Measurements from ENCODE around the gene MVD.
"Not testable (repeated sequence)": the region's sequence is repeated elsewhere in the genome, so short reads cannot be mapped to it uniquely, and the experiment has no call there.

The MVD gene

GRCh38 chr16:88680554-88681083, 17.7 kb upstream of the MVD start:
- peaks cover 13% of the 10 kb centered on the region for H3K4me1 ChIP-seq (ENCODE audit: control insufficient read depth, insufficient read depth, low read length)
- H3K36me3 ChIP-seq (ENCODE audit: control insufficient read depth, insufficient read depth, low read length), result 0 out of 2 replicates have a peak, but pooled peaks cover 2% of the 10 kb centered on the region
- peaks cover 22% of the 10 kb centered on the region for H3K27me3 ChIP-seq (ENCODE audit: control insufficient read depth, insufficient read depth, low read length)
- H3K4me3 ChIP-seq (ENCODE audit: low read depth, low read length), result no peak overlapping the region
- H3K9me3 ChIP-seq (ENCODE audit: control insufficient read depth, insufficient read depth, low read depth, low read length), result no peaks in the 10 kb centered on the region
- no peak overlapping the region for H3K9ac ChIP-seq (ENCODE audit: low read length)
- H3K27ac ChIP-seq (ENCODE audit: low read depth, low read length), result no peak overlapping the region

GRCh38 chr16:88678224-88678979, 15.5 kb upstream of the MVD start:
- Histone ChIP-seq H3K27me3 (ENCODE audit: control insufficient read depth, insufficient read depth, low read length) (peaks cover under 1% of the 10 kb centered on the region; the same call in 1 of the 2 replicates), H3K9ac (ENCODE audit: low read length) (no peak overlapping the region), H3K4me3 (ENCODE audit: low read depth, low read length) (no peak overlapping the region), H3K27ac (ENCODE audit: low read depth, low read length) (no peak overlapping the region), H3K36me3 (ENCODE audit: control insufficient read depth, insufficient read depth, low read length) (peaks cover 11% of the 10 kb centered on the region; the same call in 1 of the 2 replicates), H3K4me1 (ENCODE audit: control insufficient read depth, insufficient read depth, low read length) (peaks cover 5% of the 10 kb centered on the region; the same call in 1 of the 2 replicates), H3K9me3 (ENCODE audit: control insufficient read depth, insufficient read depth, low read depth, low read length) (no peaks in the 10 kb centered on the region)

DNA sequence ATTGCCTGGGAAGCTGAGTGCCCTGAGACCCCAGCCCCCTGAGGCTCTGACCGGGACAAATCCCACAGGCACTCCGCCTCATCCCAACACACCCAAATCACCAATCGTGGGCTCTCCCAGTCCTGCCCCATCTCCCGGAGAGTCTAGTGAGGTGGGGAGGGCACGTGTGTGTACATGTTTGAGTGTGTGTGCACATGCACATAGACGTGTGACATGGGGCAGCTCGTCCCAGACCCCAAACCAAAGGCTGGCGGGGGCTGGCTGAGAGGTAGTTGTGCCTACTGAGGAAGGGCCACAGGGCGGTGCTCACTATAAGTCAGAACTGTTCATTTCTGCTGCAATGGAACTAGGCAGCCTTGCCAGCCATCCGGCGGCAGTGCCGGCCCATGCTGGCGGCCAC, 14.8 kb upstream of the MVD start:
- H3K9ac ChIP-seq (ENCODE audit: low read length), result no peak overlapping the region
- H3K9me3 ChIP-seq (ENCODE audit: control insufficient read depth, insufficient read depth, low read depth, low read length), result no peaks in the 10 kb centered on the region
- peaks cover 11% of the 10 kb centered on the region; the same call in 1 of the 2 replicates for H3K36me3 ChIP-seq (ENCODE audit: control insufficient read depth, insufficient read depth, low read length)
- no peak overlapping the region for H3K4me3 ChIP-seq (ENCODE audit: low read depth, low read length)
- no peaks in the 10 kb centered on the region; the same call in 1 of the 2 replicates for H3K27me3 ChIP-seq (ENCODE audit: control insufficient read depth, insufficient read depth, low read length)
- H3K27ac ChIP-seq (ENCODE audit: low read depth, low read length), result no peak overlapping the region
- peaks cover 5% of the 10 kb centered on the region; the same call in 1 of the 2 replicates for H3K4me1 ChIP-seq (ENCODE audit: control insufficient read depth, insufficient read depth, low read length)

DNA sequence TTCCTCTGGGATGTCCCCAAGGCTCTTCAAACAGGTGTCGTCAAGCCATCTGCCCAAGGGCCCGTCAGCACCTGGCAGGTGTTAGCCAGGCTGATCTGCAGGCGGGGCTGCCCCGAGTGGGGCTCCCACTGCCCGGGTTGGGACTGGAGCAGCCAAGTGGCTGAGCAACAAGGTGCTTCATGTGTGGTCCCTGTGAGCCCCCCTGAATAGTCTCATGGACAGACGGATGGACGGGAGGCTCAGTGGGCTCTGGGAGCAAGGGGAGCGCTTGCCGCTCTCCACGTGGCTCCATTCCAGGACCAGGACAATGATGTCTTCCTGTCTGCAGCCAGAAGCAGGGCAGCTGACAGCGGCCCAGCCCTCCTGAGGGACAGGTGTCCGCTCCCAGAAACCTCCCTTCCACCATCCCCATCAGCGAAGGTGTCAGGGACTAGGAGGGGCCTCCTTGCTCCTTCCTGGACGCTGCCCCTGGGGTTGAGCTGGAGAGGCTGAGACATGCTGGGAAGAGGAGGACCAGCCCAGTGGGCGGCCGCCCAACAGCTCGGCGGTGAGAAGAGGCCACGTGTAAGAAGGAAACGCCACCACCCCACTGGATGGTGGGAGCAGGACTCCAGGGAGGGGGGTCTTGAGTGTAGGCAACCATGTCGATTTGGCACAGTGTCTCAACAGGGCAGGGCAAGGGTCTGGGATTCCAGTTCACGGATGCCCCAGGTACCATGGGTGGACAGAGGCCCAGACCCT, 13.8 kb upstream of the MVD start:
- no peak overlapping the region for H3K9ac ChIP-seq (ENCODE audit: low read length)
- peaks cover 11% of the 10 kb centered on the region; the same call in 1 of the 2 replicates for H3K36me3 ChIP-seq (ENCODE audit: control insufficient read depth, insufficient read depth, low read length)
- peaks cover 7% of the 10 kb centered on the region; the same call in 1 of the 2 replicates for H3K4me1 ChIP-seq (ENCODE audit: control insufficient read depth, insufficient read depth, low read length)
- no peak overlapping the region for H3K27ac ChIP-seq (ENCODE audit: low read depth, low read length)
- H3K27me3 ChIP-seq (ENCODE audit: control insufficient read depth, insufficient read depth, low read length), result no peaks in the 10 kb centered on the region; the same call in 1 of the 2 replicates
- H3K4me3 ChIP-seq (ENCODE audit: low read depth, low read length), result no peak overlapping the region
- H3K9me3 ChIP-seq (ENCODE audit: control insufficient read depth, insufficient read depth, low read depth, low read length), result no peaks in the 10 kb centered on the region

- H3K27me3 ChIP-seq (ENCODE audit: control insufficient read depth, insufficient read depth, low read length), result no peaks in the 10 kb centered on the region
- no peak overlapping the region for H3K4me3 ChIP-seq (ENCODE audit: low read depth, low read length)
- no peaks in the 10 kb centered on the region for H3K9me3 ChIP-seq (ENCODE audit: control insufficient read depth, insufficient read depth, low read depth, low read length)
- H3K4me1 ChIP-seq (ENCODE audit: control insufficient read depth, insufficient read depth, low read length), result 0 out of 2 replicates have a peak, but pooled peaks cover 4% of the 10 kb centered on the region
- H3K9ac ChIP-seq (ENCODE audit: low read length), result no peak overlapping the region
- no peak overlapping the region for H3K27ac ChIP-seq (ENCODE audit: low read depth, low read length)
- H3K36me3 ChIP-seq (ENCODE audit: control insufficient read depth, insufficient read depth, low read length), result peaks cover 11% of the 10 kb centered on the region; the same call in 1 of the 2 replicates
Measured at GRCh38 chr16:88673716-88674379, 11.0 kb upstream of the MVD start.

DNA sequence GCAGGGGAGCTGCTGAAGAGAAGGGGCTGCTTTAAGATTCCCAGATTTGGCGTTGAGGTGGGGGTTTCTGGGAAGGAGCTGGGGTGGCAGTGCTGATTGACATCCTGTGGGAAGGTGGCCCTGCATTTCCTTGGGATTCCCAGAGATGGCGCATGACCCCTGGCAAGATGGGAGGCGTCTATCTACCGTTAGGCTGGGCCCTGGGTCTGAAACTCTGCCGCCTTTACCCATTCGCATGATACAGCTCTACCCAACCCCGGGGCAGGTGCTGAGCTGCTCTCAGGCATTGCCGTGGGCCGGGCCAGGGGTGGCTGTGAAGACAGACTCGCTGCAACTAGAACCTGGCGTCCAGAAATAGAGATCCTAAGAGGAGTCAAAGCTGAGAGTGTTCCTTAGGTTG, 9.9 kb upstream of the MVD start:
- H3K27me3 ChIP-seq (ENCODE audit: control insufficient read depth, insufficient read depth, low read length), result no peaks in the 10 kb centered on the region
- no peaks in the 10 kb centered on the region for H3K9me3 ChIP-seq (ENCODE audit: control insufficient read depth, insufficient read depth, low read depth, low read length)
- no peak overlapping the region for H3K9ac ChIP-seq (ENCODE audit: low read length)
- H3K36me3 ChIP-seq (ENCODE audit: control insufficient read depth, insufficient read depth, low read length), result peaks cover 11% of the 10 kb centered on the region; the same call in 1 of the 2 replicates
- H3K4me3 ChIP-seq (ENCODE audit: low read depth, low read length), result no peak overlapping the region
- no peak overlapping the region for H3K27ac ChIP-seq (ENCODE audit: low read depth, low read length)
- 0 out of 2 replicates have a peak, but pooled peaks cover 4% of the 10 kb centered on the region for H3K4me1 ChIP-seq (ENCODE audit: control insufficient read depth, insufficient read depth, low read length)

DNA sequence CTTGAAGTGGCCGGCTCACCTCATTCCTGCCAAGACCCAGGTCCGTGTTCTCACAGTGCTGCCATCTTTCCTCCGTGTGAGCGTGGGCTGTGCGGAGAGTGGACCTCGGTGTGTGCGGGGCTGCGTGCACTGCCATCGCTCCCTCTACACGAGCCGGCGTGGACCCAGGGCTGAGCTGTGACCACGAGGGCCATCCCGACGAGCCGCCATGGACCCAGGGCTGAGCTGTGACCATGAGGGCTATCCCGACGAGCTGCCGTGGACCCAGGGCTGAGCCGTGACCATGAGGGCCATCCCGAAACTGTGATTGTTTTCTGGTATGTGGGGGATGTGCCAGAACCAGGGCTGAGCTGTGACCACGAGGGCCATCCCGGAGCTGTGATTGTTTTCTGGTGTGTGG, 8.9 kb upstream of the MVD start:
- Histone ChIP-seq H3K4me3 (ENCODE audit: low read depth, low read length) (no peak overlapping the region), H3K27me3 (ENCODE audit: control insufficient read depth, insufficient read depth, low read length) (no peaks in the 10 kb centered on the region), H3K9ac (ENCODE audit: low read length) (no peak overlapping the region), H3K9me3 (ENCODE audit: control insufficient read depth, insufficient read depth, low read depth, low read length) (no peaks in the 10 kb centered on the region), H3K36me3 (ENCODE audit: control insufficient read depth, insufficient read depth, low read length) (peaks cover 11% of the 10 kb centered on the region; the same call in 1 of the 2 replicates), H3K4me1 (ENCODE audit: control insufficient read depth, insufficient read depth, low read length) (0 out of 2 replicates have a peak, but pooled peaks cover 4% of the 10 kb centered on the region), H3K27ac (ENCODE audit: low read depth, low read length) (no peak overlapping the region)

DNA sequence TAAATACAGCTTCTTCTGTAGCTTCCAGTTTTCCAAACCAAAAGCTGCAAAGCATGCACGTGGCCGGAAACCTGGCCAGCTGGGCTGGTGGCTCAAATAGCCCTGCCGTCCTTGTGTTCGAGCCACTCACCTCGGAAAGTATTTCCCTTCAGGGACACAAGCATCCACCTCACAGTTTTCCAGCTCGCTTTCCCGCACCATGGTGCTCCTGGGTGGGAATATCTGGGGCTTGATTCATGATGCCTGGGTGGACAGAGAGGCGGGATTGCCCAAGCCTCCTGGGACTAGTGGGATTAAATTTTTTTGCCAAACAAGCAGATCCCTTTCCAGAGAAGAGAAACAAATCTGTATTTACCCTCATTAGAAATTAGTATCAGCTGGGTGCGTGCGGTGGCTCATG, 7.1 kb upstream of the MVD start:
- H3K4me1 ChIP-seq (ENCODE audit: control insufficient read depth, insufficient read depth, low read length), result 0 out of 2 replicates have a peak, but pooled peaks cover 4% of the 10 kb centered on the region
- no peaks in the 10 kb centered on the region for H3K9me3 ChIP-seq (ENCODE audit: control insufficient read depth, insufficient read depth, low read depth, low read length)
- H3K36me3 ChIP-seq (ENCODE audit: control insufficient read depth, insufficient read depth, low read length), result peaks cover 14% of the 10 kb centered on the region
- no peaks in the 10 kb centered on the region for H3K27me3 ChIP-seq (ENCODE audit: control insufficient read depth, insufficient read depth, low read length)
- no peak overlapping the region for H3K9ac ChIP-seq (ENCODE audit: low read length)
- no peak overlapping the region for H3K4me3 ChIP-seq (ENCODE audit: low read depth, low read length)
- H3K27ac ChIP-seq (ENCODE audit: low read depth, low read length), result no peak overlapping the region

DNA sequence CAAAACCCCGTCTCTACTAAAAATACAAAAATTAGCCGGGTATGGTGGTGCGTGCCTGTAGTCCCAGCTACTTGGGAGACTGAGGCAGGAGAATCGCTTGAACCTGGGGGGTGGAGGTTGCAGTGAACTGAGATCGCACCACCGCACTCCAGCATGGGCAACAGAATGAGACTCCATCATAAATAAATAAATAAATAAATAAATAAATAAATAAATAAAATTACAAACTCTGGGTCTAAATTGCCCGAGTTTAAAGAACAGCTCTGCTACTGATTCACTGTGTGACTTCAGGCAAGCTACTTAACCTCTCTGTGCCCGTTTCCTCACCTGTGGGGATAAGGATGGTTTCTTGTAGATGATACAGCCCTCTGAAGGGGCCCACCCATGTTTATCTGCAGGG, 6.6 kb upstream of the MVD start:
- not testable (repeated sequence) for H3K9me3 ChIP-seq (ENCODE audit: control insufficient read depth, insufficient read depth, low read depth, low read length); H3K4me3 ChIP-seq (ENCODE audit: low read depth, low read length); H3K27me3 ChIP-seq (ENCODE audit: control insufficient read depth, insufficient read depth, low read length); H3K27ac ChIP-seq (ENCODE audit: low read depth, low read length); H3K9ac ChIP-seq (ENCODE audit: low read length); H3K4me1 ChIP-seq (ENCODE audit: control insufficient read depth, insufficient read depth, low read length)
- peaks cover 15% of the 10 kb centered on the region for H3K36me3 ChIP-seq (ENCODE audit: control insufficient read depth, insufficient read depth, low read length)

DNA sequence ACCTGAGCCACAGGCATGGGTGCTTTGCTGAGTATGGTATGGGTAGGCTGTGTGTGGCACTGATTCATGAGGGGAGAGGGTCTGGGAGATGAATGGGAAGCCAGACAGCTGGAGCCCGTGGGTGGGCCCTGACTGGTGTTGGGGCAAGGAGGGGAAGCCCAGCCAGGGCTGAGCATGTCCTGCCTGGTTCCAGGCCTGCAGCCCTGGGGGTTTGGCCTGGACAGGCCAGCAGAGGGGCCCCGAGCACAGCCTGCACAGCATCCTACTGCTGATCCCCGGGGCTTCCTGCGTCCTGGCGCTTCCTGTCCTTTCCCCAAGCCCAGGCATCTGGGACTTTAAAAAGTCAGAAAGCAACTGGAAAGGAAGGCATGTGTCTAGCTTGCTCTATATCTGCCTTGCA, 4.6 kb upstream of the MVD start:
- Histone ChIP-seq H3K4me1 (ENCODE audit: control insufficient read depth, insufficient read depth, low read length) (0 out of 2 replicates have a peak, but pooled peaks cover 2% of the 10 kb centered on the region), H3K4me3 (ENCODE audit: low read depth, low read length) (no peak overlapping the region), H3K9ac (ENCODE audit: low read length) (no peak overlapping the region), H3K9me3 (ENCODE audit: control insufficient read depth, insufficient read depth, low read depth, low read length) (no peaks in the 10 kb centered on the region), H3K27ac (ENCODE audit: low read depth, low read length) (no peak overlapping the region), H3K36me3 (ENCODE audit: control insufficient read depth, insufficient read depth, low read length) (peaks cover 7% of the 10 kb centered on the region), H3K27me3 (ENCODE audit: control insufficient read depth, insufficient read depth, low read length) (no peaks in the 10 kb centered on the region)

Measured in HUES6 (cell line).